Lower lobe of right lung (tissue), 2 donors: ENCODE data around the gene LZTFL1. TPM values are rescaled to one million over a fixed set of nuclear protein-coding genes. Genes with fewer than 3 reads are reported as not detected.

Source experiments
- ATAC-seq, 2 donors: fragments of 200-7000 bp; cut with Tn5 transposase; one replicate each; pipeline ENCODE4 v1.9.1; 2020 to 2022; ENCODE audit warnings: mild to moderate bottlenecking in 2 of 2, moderate library complexity in 2 of 2
- DNase-seq: peaks from one replicate; pipeline ENCODE4 v3.0.0-alpha.2; 2020
- H3K27ac ChIP-seq: fragments of 200-600 bp; one replicate; pipeline ENCODE4 v1.8.0; 2022
- H3K27me3 ChIP-seq: fragments of 200-600 bp; one replicate; pipeline ENCODE4 v1.8.0; 2022; ENCODE audit warnings: low read depth
- H3K36me3 ChIP-seq: fragments of 200-600 bp; one replicate; pipeline ENCODE4 v1.8.0; 2022; ENCODE audit warnings: mild to moderate bottlenecking
- H3K4me1 ChIP-seq: fragments of 200-600 bp; one replicate; pipeline ENCODE4 v1.8.0; 2022
- H3K4me3 ChIP-seq: fragments of 200-600 bp; one replicate; pipeline ENCODE4 v1.8.0; 2022; ENCODE audit warnings: mild to moderate bottlenecking
- H3K9me3 ChIP-seq: fragments of 200-600 bp; one replicate; pipeline ENCODE4 v1.8.0; 2022
- CTCF ChIP-seq: fragments of 200-600 bp; IDR thresholded peaks from one replicate; pipeline ENCODE4 v1.8.0; 2022; ENCODE audit warnings: antibody characterized with exemption, mild to moderate bottlenecking
- intact Hi-C: fragments of 100-400 bp; cut with DNase I; formaldehyde crosslinking; loops from one replicate; pipeline ENCODE4 v1.11.0; 2022
- total RNA-seq: library from RNA; stranded (reverse); fragmentation: NEBNext Ultra II Directional; extraction: Animal tissue kit (Norgen Biotek cat#: 25700); gene quantifications from one replicate; pipeline ENCODE4 v1.2.1, GENCODE V29; 2021
- donor health status: DM: no; HTN: yes; CAD: no; lungs with severe emphysema.

LZTFL1 gene
- total RNA-seq, 1 donor from 2014 or later: 26.8 TPM

DNA sequence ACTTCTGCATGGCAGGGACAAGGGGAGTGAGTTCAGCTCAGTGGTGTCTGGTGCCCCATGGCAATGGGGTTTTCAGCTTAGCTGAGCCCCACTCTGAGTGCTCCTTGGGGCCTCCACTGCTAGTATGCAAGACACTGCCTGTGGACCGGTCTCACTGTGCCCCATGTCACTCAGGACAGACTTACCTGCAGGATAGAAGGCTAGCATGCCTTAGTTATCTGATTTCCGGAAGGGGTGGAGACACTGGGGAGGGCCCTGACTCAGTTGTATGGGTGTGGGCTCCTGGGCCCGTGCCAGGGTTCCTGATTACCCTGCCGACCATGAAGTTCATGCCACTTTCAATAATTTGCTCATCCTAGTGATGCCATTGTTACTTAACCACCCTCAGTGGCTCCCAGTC, 41.3 kb downstream of the LZTFL1 start:
- Histone ChIP-seq H3K27me3 (peaks cover 27% of the 10 kb centered on the region), H3K27ac (no peak overlapping the region), H3K4me1 (peaks cover 12% of the 10 kb centered on the region), H3K4me3 (no peak overlapping the region), H3K36me3 (no peaks in the 10 kb centered on the region), H3K9me3 (no peaks in the 10 kb centered on the region)
- intact Hi-C loops: no loop called here
- ATAC-seq: no peak
- no peak for DNase-seq
- TF ChIP-seq CTCF: no peak

- TF ChIP-seq CTCF: no peak
- ATAC-seq (no peak), DNase-seq (no peak)
- intact Hi-C loops: no loop called here
- Histone ChIP-seq H3K36me3 (no peaks in the 10 kb centered on the region), H3K27ac (no peak overlapping the region), H3K9me3 (no peaks in the 10 kb centered on the region), H3K4me3 (no peak overlapping the region), H3K4me1 (peaks cover 16% of the 10 kb centered on the region), H3K27me3 (peaks cover 37% of the 10 kb centered on the region)
Observed at GRCh38 chr3:45799586-45799985, 42.3 kb downstream of the LZTFL1 start.

- intact Hi-C loops: no loop called here
- Histone ChIP-seq H3K27ac (no peak overlapping the region), H3K4me3 (no peak overlapping the region), H3K27me3 (peaks cover 49% of the 10 kb centered on the region), H3K4me1 (peaks cover 16% of the 10 kb centered on the region), H3K9me3 (no peaks in the 10 kb centered on the region), H3K36me3 (no peaks in the 10 kb centered on the region)
- ATAC-seq (no peak), DNase-seq (no peak)
- no peak for TF ChIP-seq CTCF
Observed at GRCh38 chr3:45798034-45798433, 43.9 kb downstream of the LZTFL1 start.

- TF ChIP-seq CTCF: no peak
- Histone ChIP-seq H3K4me3 (peak overlapping the region; percentile 57), H3K27ac (no peak overlapping the region), H3K4me1 (peaks cover 16% of the 10 kb centered on the region), H3K9me3 (no peaks in the 10 kb centered on the region), H3K27me3 (peaks cover 49% of the 10 kb centered on the region), H3K36me3 (no peaks in the 10 kb centered on the region)
- ATAC-seq (no peak), DNase-seq (no peak)
- intact Hi-C loops: no loop called here
Observed at GRCh38 chr3:45796902-45797637, 44.8 kb downstream of the LZTFL1 start.

DNA sequence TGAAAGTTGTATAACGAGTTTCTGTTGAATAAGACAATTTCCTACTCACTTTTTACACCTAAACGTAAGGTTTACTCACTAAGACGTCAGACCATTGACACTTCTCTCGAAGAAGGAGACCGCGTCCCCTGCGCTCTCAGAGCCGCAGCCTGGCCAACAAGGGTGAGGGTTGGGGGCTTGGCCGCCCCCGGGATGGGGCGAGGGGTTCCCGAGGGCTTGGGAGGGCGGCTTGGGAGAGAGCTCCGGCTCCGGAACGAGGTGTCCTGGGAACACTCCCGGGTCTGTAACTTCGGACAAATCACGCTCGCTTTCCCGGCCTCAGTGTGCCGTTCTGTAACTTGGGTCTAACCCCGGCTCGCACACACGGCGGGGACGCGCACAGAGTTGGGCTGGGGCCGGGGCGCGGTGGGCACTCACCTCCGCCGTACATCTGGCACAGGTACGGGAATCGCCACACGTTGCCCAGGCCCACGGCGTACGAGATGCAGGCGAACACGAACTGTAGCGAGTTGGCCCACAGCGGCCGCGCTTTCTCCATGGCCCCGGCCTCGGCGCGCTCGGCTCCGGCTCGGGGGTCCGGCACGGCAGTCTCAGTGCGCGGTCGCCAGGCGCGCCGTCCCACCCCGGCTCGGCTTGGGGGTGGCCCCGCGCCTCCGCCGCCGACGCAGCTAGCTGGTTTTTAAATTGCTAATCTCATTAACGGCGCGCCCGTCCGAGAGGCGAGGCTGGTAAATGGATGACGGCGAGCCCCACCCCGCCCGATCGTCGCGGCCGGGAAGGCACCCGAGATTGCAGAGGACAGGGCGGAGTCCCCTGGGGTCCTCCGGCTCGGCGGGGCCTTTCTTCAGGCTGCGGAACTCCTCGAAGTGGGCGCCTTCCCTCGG, 45.8 kb downstream of the LZTFL1 start, which contains the start of gene SLC6A20:
SLC6A20 (minus strand) TSS at position 655 of the 884 bp plus-strand sequence; CDS start at position 538, 117 bp downstream.
- DNase-seq (no peak), ATAC-seq (peak; percentile 48 to 70)
- no peaks in the 10 kb centered on the region for H3K36me3 ChIP-seq
- peaks cover 49% of the 10 kb centered on the region for H3K27me3 ChIP-seq
- peaks cover 16% of the 10 kb centered on the region for H3K4me1 ChIP-seq
- TF ChIP-seq CTCF: no peak
- intact Hi-C loops: no loop called here
- peak within 1 kb of the TSS; percentile 57 for H3K4me3 ChIP-seq
- H3K27ac ChIP-seq: no peak within 1 kb of the TSS
- H3K9me3 ChIP-seq: no peaks in the 10 kb centered on the region
